GM23248 (cell line): Measurements from ENCODE around the gene DAG1.

Source experiments
- EZH2 ChIP-seq: fragments of 200-600 bp; sonication (generic); IDR thresholded peaks from 2 replicates; pipeline ENCODE4 v1.6.1; 2018; ENCODE audit warnings: antibody characterized with exemption, mild to moderate bottlenecking; ENCODE audit not compliant: insufficient read depth, poor library complexity, severe bottlenecking
- EZH2phosphoT487 ChIP-seq: fragments of 200-600 bp; sonication (generic); IDR thresholded peaks from 2 replicates; pipeline ENCODE4 v1.6.1; 2018; ENCODE audit warnings: antibody characterized with exemption, moderate library complexity, mild to moderate bottlenecking, low read depth; ENCODE audit not compliant: insufficient read depth

DNA sequence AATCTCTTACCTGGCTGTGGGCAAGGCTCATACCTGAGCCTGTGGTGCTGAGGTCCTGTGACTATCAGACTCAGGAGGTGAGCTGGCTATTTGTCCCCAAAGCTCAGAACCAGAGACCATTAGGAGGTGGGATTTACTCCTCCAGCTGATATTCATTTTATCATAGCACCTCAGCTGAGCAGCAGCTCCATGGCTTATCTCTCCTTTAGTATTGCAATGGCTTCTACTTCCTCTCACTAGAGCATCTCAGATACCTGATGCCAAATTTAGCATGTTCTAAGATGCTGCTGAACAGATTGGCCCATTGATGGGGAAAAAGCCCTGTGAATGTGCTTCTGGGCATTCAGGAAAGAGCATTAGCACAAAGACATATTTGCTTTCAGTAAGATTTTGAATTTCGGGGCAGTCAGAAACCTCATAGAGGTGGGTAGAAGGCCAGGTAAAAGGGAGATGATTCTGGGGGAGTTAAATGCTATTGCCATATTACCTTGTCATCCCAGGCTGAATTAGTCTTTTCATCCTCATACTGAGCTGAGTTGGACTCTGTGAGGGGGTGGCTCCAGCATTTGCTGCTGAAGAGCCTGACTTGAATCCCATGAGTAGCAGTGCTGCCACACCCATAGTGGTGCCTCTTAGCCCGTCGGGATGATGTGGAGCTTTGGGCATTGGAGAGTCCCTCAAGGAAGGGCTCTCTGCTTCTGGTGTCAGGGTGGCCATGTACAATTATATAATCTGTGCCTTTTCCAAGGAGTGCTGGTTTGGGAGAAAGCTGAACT lies 86.6 kb downstream of the DAG1 start:
- TF ChIP-seq EZH2 (no peak), EZH2phosphoT487 (no peak)
